H54 (cell line): Measurements from ENCODE around the gene DPP10.
"Not testable (repeated sequence)": the region's sequence is repeated elsewhere in the genome, so short reads cannot be mapped to it uniquely, and the experiment has no call there.

Source experiments
- DNase-seq: peaks from one replicate; pipeline ENCODE4 v3.0.0; 2011; ENCODE audit warnings: low spot score, mixed read lengths; ENCODE audit not compliant: insufficient read length
- FAIRE-seq: peaks from 3 replicates; lab custom pipeline; 2011; peaks lifted over from hg19 to GRCh38; lab: Jason Lieb, UNC
- POLR2A ChIP-seq: IDR thresholded peaks from 2 replicates; pipeline ENCODE4 v1.6.1; 2011; ENCODE audit warnings: low read depth, mild to moderate bottlenecking, low read length

The DPP10 gene

DNA sequence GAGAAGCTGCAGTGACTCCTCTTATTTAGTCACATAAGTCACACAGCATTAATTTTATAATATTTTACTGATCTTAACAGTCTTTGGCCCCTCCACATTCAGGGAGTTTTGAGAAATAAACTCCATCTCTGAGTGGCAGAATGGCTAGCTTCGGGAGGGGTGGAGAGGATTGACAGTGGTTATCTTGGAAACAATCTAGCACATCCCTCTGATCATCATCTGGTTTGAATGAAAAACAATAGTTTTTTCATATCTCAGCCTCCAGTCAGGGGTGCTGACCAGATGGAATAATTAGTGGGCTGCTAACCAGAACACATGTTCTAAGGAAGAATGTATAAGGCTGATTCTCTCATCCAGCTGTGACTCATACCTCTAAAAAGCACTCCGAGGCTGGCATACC is 477.5 kb downstream of the DPP10 start:
- FAIRE-seq, result no peak
- no peak for DNase-seq
- TF ChIP-seq POLR2A, result no peak

DNA sequence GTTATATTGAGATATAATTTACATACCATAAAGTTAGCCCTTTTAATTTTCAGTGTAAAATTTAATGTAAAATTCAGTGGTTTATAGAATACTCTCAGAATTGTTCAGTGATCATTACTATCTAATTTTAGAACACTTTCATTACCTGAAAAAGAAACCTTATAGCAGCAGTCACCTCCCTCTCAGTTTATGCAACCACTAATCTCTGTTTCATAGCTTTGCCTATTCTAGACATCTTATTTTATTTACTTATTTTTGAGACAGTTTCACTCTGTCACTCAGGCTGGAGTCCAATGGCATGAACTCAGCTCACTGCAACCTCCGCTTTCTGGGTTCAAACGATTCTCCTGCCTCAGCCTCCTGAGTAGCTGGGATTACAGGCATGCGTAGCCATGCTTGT is 479.6 kb downstream of the DPP10 start:
- TF ChIP-seq POLR2A, result no peak
- DNase-seq (no peak), FAIRE-seq (no peak)

DNA sequence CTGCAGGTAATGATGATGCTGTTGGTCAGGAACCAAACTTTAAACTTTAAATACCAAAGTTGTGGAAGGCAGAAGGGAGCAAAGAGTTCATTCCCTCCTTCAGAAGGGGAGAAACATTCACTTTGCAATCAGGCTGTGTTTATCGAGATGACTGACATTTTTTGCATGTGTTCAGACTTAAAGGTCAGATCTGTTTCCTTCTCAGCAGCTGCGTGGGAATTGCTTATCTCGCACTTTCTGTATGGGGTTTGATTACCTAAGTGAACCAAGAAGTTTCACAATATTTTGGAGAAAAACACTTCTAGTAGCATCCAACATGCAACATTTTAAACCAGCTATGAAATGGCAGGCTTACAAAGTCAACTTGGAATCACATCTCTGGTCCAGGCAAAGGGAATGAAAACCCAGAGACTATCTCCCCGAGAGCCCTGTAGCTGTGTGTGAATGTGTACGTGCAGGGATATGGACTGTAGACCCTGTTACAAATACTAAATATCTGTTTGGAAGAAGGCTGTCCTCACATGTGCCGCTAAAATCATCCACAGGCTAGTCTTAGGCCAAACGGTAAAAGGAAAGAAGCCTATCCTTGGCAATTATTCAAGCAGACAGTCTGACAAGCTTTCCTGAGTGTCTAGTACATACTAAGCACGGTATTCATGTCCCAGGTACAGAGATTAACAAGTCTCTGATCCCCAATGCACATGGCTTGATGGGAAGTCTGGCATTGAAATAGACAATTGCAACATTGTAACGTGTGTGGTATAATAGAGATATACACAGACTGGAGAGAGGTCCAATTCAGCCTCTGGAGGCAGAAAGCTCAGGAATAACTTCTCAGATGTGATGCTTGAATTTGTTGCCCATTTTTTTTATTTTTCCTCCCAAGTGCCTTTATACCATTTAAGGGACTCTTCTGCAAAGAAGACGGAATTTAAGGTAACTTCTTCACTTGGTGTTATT is 483.1 kb downstream of the DPP10 start:
- no peak for TF ChIP-seq POLR2A
- no peak for FAIRE-seq
- DNase-seq, result no peak

DNA sequence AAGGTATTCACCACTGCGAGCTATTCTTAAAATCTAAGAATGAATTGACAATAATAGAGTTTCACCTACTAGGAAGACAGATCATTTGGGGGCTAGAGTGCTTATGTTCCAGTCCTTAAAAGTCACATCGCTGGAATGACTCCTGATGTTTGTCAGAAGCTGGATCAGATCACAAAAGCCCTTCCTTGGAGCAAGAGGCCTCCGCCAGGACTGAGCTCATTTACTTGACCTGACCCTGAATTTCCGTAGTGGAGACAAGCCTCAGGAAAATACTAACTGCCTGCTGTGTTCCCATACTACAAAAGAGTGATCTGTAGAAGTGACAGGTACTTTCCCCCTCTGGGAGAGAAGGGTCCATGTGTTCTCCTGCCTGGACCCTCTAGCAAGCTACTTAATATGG is 483.9 kb downstream of the DPP10 start:
- no peak for TF ChIP-seq POLR2A
- DNase-seq, result no peak
- FAIRE-seq, result no peak

DNA sequence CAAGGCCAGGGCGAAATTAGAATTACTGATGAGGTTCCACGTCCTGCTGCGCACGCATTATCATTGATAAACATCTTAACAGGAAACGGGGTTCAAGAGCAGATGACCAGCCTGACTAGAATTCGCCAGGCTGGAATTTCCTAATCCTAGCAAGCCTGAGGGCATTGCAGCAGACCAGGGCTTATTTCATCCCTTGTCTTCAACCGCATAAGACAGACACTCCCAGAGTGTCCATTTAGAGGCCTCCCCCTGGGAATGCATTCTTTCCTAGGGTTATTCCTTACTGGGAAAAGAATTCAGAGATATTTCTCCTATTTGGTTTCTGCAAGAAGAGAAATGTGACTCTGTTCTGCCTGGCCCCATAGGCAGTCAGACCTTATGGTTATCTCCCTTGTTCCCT is 486.8 kb downstream of the DPP10 start:
- TF ChIP-seq POLR2A, result no peak
- FAIRE-seq, result no peak
- no peak for DNase-seq

DNA sequence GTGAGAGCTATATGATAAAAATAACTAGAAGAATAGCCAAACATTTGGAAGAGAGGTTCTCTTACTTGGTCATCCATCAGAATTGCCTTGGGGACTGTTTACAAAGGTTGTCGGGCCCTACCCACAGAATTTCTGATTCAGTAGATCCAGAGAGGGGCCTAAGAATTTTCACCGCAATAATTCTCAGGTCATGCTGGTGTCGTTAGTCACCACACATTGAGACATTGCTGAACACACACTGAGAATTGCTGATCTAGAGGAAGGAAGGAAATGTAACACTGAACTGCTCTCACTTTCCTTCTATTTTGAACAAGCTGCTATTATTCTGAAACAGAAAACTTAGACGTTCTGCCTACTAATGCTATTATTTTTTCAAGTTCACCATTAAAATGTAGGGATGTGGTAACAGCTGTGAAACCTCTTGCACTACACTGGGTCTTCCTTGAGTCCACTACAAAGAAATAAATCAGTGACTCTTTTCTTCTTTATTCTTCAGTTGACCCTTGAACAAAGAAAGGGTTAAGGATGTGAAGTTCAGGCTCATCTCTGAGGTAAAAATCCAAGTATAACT is 491.3 kb downstream of the DPP10 start:
- TF ChIP-seq POLR2A, result no peak
- DNase-seq, result no peak
- no peak for FAIRE-seq

DNA sequence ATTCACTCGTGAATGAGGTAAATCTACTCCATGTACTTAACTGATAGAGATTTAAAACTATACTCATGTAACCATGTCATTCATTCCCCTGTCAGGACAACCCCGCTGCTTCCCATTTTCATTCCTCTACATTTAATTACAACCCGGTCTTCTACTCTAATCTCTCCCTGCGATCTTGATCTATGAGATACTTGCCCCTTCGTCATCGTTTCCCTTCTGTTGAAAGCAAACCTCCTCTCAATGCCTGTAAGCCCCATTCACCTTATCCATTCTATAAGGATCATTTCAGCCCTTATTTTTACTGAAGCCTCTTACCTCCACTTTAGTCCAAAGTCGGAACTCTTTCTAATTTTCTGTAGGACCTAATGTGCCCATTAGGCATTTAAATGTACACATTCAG is 492.6 kb downstream of the DPP10 start:
- no peak for DNase-seq
- TF ChIP-seq POLR2A, result no peak
- no peak for FAIRE-seq

DNA sequence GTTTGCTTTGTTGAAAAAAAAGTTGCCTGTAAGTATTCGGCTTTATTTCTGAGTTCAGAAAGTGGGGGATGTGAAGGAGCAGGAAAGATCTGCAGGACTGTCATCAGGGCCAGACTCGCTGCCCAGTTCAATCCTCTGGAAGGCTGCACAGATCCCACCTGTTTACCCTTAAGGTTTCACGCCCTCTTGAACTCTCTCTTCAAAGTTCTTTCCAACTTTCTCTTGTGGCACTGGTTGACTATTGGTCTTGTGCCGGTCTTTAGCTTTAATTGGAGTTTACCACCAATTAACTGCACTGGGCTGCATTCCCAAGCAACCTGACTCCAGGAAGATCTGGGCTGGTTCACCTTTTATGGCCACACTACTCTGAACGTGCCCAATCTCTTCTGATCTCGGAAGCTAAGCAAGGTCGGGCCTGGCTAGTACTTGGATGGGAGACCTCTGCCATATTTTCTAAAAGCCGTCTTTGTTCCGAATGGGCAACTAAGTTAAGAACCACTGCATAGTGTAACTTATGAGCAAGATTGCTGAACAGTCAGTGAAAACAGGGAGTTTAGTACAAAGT is 495.0 kb downstream of the DPP10 start:
- no peak for TF ChIP-seq POLR2A
- DNase-seq (no peak), FAIRE-seq (no peak)

DNA sequence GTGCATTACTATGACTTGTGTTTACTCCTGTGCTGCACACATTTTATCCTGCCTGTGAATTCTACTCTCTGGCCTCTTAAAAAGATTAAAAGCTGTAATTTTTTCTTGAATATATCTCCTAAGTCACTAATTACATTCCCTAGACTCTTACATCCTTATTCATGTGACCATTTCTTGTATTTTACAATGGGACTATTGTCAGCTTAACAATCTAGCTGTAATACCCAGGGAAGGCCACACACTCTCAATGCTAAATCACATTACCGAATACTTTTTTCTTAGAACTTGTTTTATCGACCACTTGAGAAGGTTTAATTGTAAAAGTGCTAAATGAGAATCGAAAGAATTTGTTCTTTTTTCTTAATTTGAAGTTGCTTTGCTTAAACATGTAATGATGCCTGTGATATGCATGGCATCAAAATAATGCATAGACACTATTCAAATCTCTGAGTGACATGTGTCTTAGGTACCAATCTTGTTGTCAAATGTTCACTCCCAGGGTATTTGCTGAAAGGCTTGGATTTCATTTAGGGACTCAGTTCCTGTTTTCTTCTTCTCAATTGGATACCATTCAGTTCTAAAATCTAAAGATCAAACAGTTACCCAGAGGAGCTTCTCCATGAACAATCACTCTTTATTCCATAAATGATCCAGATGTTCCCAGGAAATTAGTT is 498.5 kb downstream of the DPP10 start:
- TF ChIP-seq POLR2A, result no peak
- no peak for DNase-seq
- no peak for FAIRE-seq

DNA sequence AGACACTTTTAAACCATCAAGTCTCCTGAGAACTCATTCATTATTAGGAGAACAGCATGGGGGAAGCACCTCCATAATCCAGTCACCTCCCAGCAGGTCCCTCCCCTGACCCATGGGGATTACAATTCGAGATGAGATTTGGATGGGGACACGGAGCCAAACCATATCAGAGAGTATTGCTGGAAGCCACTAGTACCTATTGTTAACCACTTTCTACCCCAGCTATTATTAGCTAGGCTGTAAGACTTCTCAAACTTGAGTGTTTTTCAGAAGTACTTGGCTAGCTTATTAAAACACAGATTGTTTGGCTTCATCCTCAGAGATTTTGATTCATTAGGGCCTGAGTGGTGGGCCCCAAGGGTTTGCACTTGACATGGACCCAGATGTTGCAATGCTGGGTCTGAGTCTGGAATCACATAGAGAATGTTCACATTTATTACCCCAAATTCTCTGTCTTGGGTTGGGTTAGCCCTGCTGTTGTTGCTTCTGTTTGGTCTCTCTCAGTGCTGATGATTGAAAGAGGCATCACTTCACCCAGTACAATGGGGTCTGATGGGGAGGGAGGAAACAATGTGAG is 506.9 kb downstream of the DPP10 start:
- DNase-seq (no peak), FAIRE-seq (no peak)
- TF ChIP-seq POLR2A, result no peak

DNA sequence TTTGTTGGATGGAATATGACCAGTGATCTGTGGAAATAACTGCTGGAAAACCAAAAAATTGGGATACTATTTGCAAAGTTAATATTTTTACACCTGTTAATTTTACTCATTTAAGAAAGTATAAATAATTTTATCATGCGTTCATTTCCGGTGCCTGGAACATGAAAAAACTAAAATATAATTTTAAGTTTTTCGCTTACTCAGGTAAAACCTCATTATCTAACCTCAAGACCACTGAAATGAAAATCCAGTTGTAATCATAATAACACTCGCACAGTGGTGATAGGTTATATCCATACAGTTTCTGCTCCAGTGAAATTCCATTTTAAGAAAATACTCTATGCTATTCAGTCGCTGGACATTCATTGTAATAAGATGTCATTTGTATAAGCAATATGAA is 517.9 kb downstream of the DPP10 start:
- FAIRE-seq, result no peak
- no peak for DNase-seq
- no peak for TF ChIP-seq POLR2A

DNA sequence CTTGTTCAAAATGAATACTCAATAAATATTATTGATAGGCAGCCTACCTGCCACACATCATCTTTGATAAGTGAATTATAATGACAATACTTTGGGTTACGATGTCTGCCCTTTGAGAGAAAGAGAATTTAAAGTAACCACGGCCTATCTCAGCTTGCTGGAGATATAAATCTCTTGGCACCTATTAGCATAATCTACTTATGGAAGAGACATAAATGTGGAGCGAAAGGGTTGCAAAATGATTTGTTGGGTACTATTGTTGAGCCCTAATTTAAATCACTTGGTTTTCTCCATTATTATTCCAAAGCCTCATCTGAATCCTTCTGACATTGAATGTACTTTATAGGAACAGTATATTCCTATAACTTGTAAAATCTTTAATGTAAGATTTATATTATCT is 520.1 kb downstream of the DPP10 start:
- FAIRE-seq (no peak), DNase-seq (no peak)
- no peak for TF ChIP-seq POLR2A

DNA sequence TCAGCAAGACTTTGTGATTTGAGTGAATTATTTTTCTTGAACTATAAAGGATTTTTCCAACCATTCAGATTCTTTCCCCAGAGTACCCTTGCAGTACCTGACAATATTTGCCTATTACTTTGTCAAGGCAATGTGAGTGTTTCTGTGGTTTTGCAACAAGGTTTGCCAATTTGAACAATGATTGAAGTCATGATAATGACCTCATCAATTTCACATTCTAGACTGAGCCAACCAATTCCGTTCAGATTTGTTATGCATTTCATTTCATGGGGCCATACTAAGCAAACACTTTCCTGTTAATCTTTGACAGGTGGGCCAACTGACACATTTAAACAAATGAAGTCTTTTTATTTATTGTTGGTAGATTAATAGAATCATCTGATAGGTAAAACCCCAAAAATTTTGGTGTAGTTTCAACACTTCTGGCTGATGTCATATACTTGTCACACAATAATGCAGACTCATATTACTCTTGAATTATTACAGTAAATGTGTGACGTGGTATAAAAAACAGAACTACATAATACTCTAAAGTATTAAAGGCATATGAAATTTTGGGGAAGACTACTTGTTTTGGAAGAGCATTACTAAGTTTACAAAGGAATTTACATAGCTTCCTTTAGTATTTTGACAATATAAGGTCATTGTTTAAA is 526.4 kb downstream of the DPP10 start:
- FAIRE-seq (no peak), DNase-seq (no peak)
- no peak for TF ChIP-seq POLR2A

DNA sequence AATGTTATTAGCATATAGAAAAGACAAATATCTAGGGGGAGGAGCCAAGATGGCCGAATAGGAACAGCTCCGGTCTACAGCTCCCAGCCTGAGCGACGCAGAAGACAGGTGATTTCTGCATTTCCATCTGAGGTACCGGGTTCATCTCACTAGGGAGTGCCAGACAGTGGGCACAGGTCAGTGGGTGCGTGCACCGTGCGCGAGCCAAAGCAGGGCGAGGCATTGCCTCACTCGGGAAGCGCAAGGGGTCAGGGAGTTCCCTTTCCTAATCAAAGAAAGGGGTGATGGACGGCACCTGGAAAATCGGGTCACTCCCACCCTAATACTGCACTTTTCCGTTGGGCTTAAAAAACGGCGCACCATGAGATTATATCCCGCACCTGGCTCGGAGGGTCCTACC is 561.9 kb downstream of the DPP10 start:
- FAIRE-seq, DNase-seq: not testable (repeated sequence)
